ENCODE data around the gene ISL1. TPM values are rescaled to one million over a fixed set of nuclear protein-coding genes. Genes with fewer than 3 reads are reported as not detected.

ISL1 gene
- not detected for polyA plus RNA-seq (ENCODE audit: insufficient read length in 3 of 3)
- long read RNA-seq, donor 1 = 0 reads
- long read RNA-seq, donor 2 = 0 reads
- long read RNA-seq, donor 3 = 0 reads
- long read RNA-seq, donor 4 = 0 reads
- long read RNA-seq, donor 5 = 0 reads
- long read RNA-seq, donor 6 = 0 reads
- long read RNA-seq, donor 7 = 0 reads
- long read RNA-seq, donor 8 = 0 reads
- long read RNA-seq, donor 9 = 0 reads
- long read RNA-seq, donor 10 = 0 reads
- long read RNA-seq, donor 11 = 0 reads
- long read RNA-seq, donor 12 = 0 reads
- long read RNA-seq, donor 13 = 0 reads
- long read RNA-seq, donor 14 = 0 reads
- long read RNA-seq, donor 15 = 0 reads
- long read RNA-seq, donor 16 = 0 reads

GRCh38 chr5:51383131-51384121, at the start of gene ISL1:
Gene ISL1, plus strand, starts transcription at chr5:51383448. Its CDS starts 224 bp downstream, at chr5:51383672.
- DNase-seq (ENCODE audit: extremely low read depth in 1 of 11, low read depth in 9 of 11, low spot score in 4 of 11) = peak in 9 of 11 donors; percentile 41 to 70 (median 67)

GRCh38 chr5:51336878-51337277, 46.4 kb upstream of the ISL1 start:
- no peak for DNase-seq (ENCODE audit: extremely low read depth in 1 of 11, low read depth in 9 of 11, low spot score in 4 of 11)

- no peak for DNase-seq (ENCODE audit: extremely low read depth in 1 of 11, low read depth in 9 of 11, low spot score in 4 of 11)
These were observed 38.1 kb upstream of the ISL1 start for GRCh38 chr5:51345106-51345505.

- DNase-seq (ENCODE audit: extremely low read depth in 1 of 11, low read depth in 9 of 11, low spot score in 4 of 11) = no peak
These were observed 36.1 kb upstream of the ISL1 start for GRCh38 chr5:51347157-51347556.

GRCh38 chr5:51347704-51348103, 35.5 kb upstream of the ISL1 start:
- no peak for DNase-seq (ENCODE audit: extremely low read depth in 1 of 11, low read depth in 9 of 11, low spot score in 4 of 11)

- no peak for DNase-seq (ENCODE audit: extremely low read depth in 1 of 11, low read depth in 9 of 11, low spot score in 4 of 11)
These were observed 12.2 kb upstream of the ISL1 start for GRCh38 chr5:51371052-51371451.

- DNase-seq (ENCODE audit: extremely low read depth in 1 of 11, low read depth in 9 of 11, low spot score in 4 of 11) = no peak
These were observed 9.2 kb upstream of the ISL1 start for GRCh38 chr5:51373880-51374523.

GRCh38 chr5:51375084-51375483, 8.2 kb upstream of the ISL1 start:
- DNase-seq (ENCODE audit: extremely low read depth in 1 of 11, low read depth in 9 of 11, low spot score in 4 of 11) = no peak

- DNase-seq (ENCODE audit: extremely low read depth in 1 of 11, low read depth in 9 of 11, low spot score in 4 of 11) = no peak
These were observed 6.7 kb upstream of the ISL1 start for GRCh38 chr5:51376509-51376908.

GRCh38 chr5:51377151-51378060, 5.8 kb upstream of the ISL1 start:
- no peak for DNase-seq (ENCODE audit: extremely low read depth in 1 of 11, low read depth in 9 of 11, low spot score in 4 of 11)

GRCh38 chr5:51378061-51378409, 5.2 kb upstream of the ISL1 start:
- no peak for DNase-seq (ENCODE audit: extremely low read depth in 1 of 11, low read depth in 9 of 11, low spot score in 4 of 11)

GRCh38 chr5:51378448-51379330, 4.6 kb upstream of the ISL1 start:
- no peak for DNase-seq (ENCODE audit: extremely low read depth in 1 of 11, low read depth in 9 of 11, low spot score in 4 of 11)

GRCh38 chr5:51379331-51379700, 3.9 kb upstream of the ISL1 start:
- no peak for DNase-seq (ENCODE audit: extremely low read depth in 1 of 11, low read depth in 9 of 11, low spot score in 4 of 11)

- DNase-seq (ENCODE audit: extremely low read depth in 1 of 11, low read depth in 9 of 11, low spot score in 4 of 11) = no peak
These were observed 2.5 kb upstream of the ISL1 start for GRCh38 chr5:51380603-51381207.

- DNase-seq (ENCODE audit: extremely low read depth in 1 of 11, low read depth in 9 of 11, low spot score in 4 of 11) = no peak
These were observed 1.3 kb upstream of the ISL1 start for GRCh38 chr5:51381761-51382474.

- DNase-seq (ENCODE audit: extremely low read depth in 1 of 11, low read depth in 9 of 11, low spot score in 4 of 11) = no peak
These were observed 622 bp upstream of the ISL1 start for GRCh38 chr5:51382521-51383130.
